Keratinocyte (primary cell): ENCODE data around the gene HDHD5. TPM values are rescaled to one million over a fixed set of nuclear protein-coding genes. Genes with fewer than 3 reads are reported as not detected.

Source experiments
- DNase-seq: peaks from one replicate; pipeline ENCODE4 v3.0.0-alpha.2; 2011; ENCODE audit warnings: low read depth, missing footprints, low spot score
- FAIRE-seq: peaks from 2 replicates; lab custom pipeline; 2011; peaks lifted over from hg19 to GRCh38; lab: Jason Lieb, UNC
- H2AFZ ChIP-seq: 2 replicates; pipeline ENCODE4 v1.6.0; 2012; ENCODE audit warnings: low read length, control low read depth, inconsistent platforms; ENCODE audit not compliant: control insufficient read depth
- H3K27ac ChIP-seq: 2 replicates; pipeline ENCODE4 v1.5.1; 2011; ENCODE audit warnings: low read length; ENCODE audit not compliant: control insufficient read depth, insufficient read depth
- H3K27me3 ChIP-seq: 3 replicates; pipeline ENCODE4 v1.6.0; 2011; ENCODE audit warnings: low read length; ENCODE audit not compliant: control insufficient read depth, insufficient read depth; ENCODE audit errors: extremely low read depth
- H3K36me3 ChIP-seq, 2 experiments: 2 replicates in 1 of 2; 3 replicates in 1 of 2; pipeline ENCODE4 v1.5.1; 2011; ENCODE audit warnings: low read length in 2 of 2, mild to moderate bottlenecking in 1 of 2; ENCODE audit not compliant: control insufficient read depth in 2 of 2, insufficient read depth in 2 of 2; ENCODE audit errors: extremely low read depth in 1 of 2
- H3K4me1 ChIP-seq: 3 replicates; pipeline ENCODE4 v1.5.1; 2011; ENCODE audit warnings: low read length; ENCODE audit not compliant: control insufficient read depth, insufficient read depth; ENCODE audit errors: extremely low read depth
- H3K4me2 ChIP-seq: 3 replicates; pipeline ENCODE4 v1.6.0; 2011; ENCODE audit warnings: low read depth, low read length; ENCODE audit not compliant: control insufficient read depth, insufficient read depth; ENCODE audit errors: extremely low read depth
- H3K4me3 ChIP-seq, 3 experiments: fragments of 200-600 bp in 1 of 3; sonication (generic) in 1 of 3; 2 replicates in 2 of 3; 3 replicates in 1 of 3; pipeline ENCODE4 v1.5.1; 2011 to 2016; ENCODE audit warnings: low read length in 3 of 3, mild to moderate bottlenecking in 3 of 3, control low read depth in 2 of 3, inconsistent platforms in 1 of 3, low read depth in 1 of 3, mixed read lengths in 1 of 3, mixed run types in 1 of 3, moderate library complexity in 1 of 3; ENCODE audit not compliant: control insufficient read depth in 2 of 3, insufficient read depth in 2 of 3; ENCODE audit errors: extremely low read depth in 1 of 3
- H3K79me2 ChIP-seq: 2 replicates; pipeline ENCODE4 v1.6.0; 2012; ENCODE audit warnings: low read length; ENCODE audit not compliant: control insufficient read depth, insufficient read depth
- H3K9ac ChIP-seq: 3 replicates; pipeline ENCODE4 v1.6.0; 2011; ENCODE audit warnings: low read length; ENCODE audit not compliant: control insufficient read depth, insufficient read depth; ENCODE audit errors: extremely low read depth
- H3K9me1 ChIP-seq: 3 replicates; pipeline ENCODE4 v1.6.0; 2011; ENCODE audit warnings: low read length; ENCODE audit not compliant: control insufficient read depth, insufficient read depth; ENCODE audit errors: extremely low read depth
- H3K9me3 ChIP-seq: 2 replicates; pipeline ENCODE4 v1.5.1; 2012; ENCODE audit warnings: low read depth, low read length; ENCODE audit not compliant: control insufficient read depth
- H4K20me1 ChIP-seq: 3 replicates; pipeline ENCODE4 v1.6.0; 2011; ENCODE audit warnings: low read length; ENCODE audit not compliant: control insufficient read depth, insufficient read depth; ENCODE audit errors: extremely low read depth
- CTCF ChIP-seq, 3 experiments: IDR thresholded peaks in 1 of 3; conservative IDR thresholded peaks in 1 of 3; optimal IDR thresholded peaks in 1 of 3; 2 replicates in 2 of 3; 3 replicates in 1 of 3; pipeline versions ENCODE3 to v1.5.1; 2011; ENCODE audit warnings: low read length in 3 of 3, mild to moderate bottlenecking in 3 of 3, moderate library complexity in 2 of 3, control low read depth in 1 of 3, inconsistent platforms in 1 of 3; ENCODE audit not compliant: insufficient read depth in 2 of 3; ENCODE audit errors: extremely low read depth in 1 of 3
- EZH2 ChIP-seq: IDR thresholded peaks from one replicate; pipeline ENCODE4 v1.6.1; 2012; ENCODE audit warnings: inconsistent platforms, mild to moderate bottlenecking, low read length, moderate library complexity
- dilution Hi-C: fragments of 300-500 bp; cut with MboI; formaldehyde crosslinking; loops from one replicate; pipeline ENCODE4 v1.7.0; 2020; ENCODE audit warnings: low sequenced_read_pairs; ENCODE audit not compliant: extremely low pct_ligation_motif_present
- polyA plus RNA-seq, 5 experiments: library from polyadenylated mRNA; depleted of rRNA in 3 of 5; stranded (reverse) in 3 of 5; stranded (forward) in 1 of 5; unstranded in 1 of 5; fragments of >200 nt; gene quantifications; 1 replicate in 1 of 5; 2 replicates in 3 of 5; 3 replicates in 1 of 5; pipeline versions ENCODE4 v1.2.1 to v1.2.3, GENCODE V29; 2011 to 2012; ENCODE audit warnings: missing spikeins in 2 of 5, low read depth in 1 of 5, low replicate concordance in 1 of 5

Gene HDHD5
- polyA plus RNA-seq, 1 donor (not counting 4 experiments of a cell fraction or from before 2014, with no cell fraction given): 22.6 TPM

DNA sequence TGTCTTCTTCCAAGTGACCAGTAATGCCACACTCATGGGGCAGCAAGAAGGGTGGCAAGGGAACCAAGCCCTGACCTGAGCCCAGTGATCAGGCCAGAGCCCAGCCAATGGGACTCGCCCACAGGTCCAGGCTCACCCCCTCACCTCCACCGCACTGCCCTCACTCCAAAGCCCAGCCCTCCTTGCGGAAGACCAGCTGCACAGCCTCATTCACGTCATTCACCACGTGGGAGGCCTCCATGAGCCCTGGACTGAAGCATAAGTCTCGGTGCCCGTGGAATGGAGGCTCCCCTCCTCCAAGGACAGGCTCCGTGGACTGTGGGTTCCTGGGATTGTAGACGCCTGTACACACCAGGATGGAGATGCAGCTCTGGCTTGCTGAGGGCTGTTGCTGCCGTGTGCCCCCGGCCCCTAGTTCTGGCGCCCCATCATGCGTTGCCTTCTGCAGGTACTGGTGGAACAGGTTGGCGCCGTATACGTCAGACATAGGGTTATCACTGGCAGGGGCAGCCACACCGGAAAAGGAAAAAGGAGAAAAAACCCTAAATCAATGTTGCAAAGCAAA is 21.1 kb downstream of the HDHD5 start:
- Histone ChIP-seq H4K20me1 (no peaks in the 10 kb centered on the region), H3K9ac (no peak overlapping the region), H3K27me3 (no peaks in the 10 kb centered on the region), H3K4me3 (no peak overlapping the region), H3K79me2 (no peaks in the 10 kb centered on the region), H3K9me1 (no peaks in the 10 kb centered on the region), H3K4me1 (no peaks in the 10 kb centered on the region), H3K4me2 (no peak overlapping the region), H3K36me3 (peaks cover 8 to 11% of the 10 kb centered on the region in 2 experiments), H3K9me3 (no peaks in the 10 kb centered on the region), H3K27ac (no peak overlapping the region), H2AFZ (no peak overlapping the region)
- FAIRE-seq (no peak), DNase-seq (no peak)
- dilution Hi-C loops: no loop called here
- TF ChIP-seq CTCF (optimal IDR thresholded peaks at IDR 0.05 in 1 of 3, IDR thresholded peaks at IDR 0.05 in 1 of 3, conservative IDR thresholded peaks at IDR 0.05 in 1 of 3; ENCODE audit: extremely low read depth in 1 of 3, insufficient read depth in 2 of 3, low read length in 3 of 3): no peak
- TF ChIP-seq EZH2: no peak

DNA sequence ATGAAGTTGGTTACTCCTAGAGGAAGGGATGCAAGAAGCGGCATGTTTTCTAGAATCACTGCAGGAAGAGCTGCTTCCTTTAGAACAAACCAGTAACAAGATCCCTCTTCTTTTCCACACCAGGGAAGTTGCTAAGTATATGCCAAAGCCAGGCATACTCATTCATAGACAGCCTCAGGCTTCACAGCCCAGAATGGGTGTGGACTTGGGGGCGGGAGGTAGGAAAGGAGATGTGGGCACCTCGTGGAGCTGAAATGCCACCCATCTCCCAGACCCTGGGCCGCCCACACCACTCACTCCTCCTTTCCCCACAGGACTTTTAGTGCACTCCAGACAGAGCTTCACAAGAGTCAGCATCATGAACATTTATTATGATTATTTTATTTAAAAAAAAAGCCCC is 21.9 kb downstream of the HDHD5 start:
- H2AFZ ChIP-seq: no peak overlapping the region
- H3K9me1 ChIP-seq: no peaks in the 10 kb centered on the region
- H3K9me3 ChIP-seq: no peaks in the 10 kb centered on the region
- peak; percentile 63 for FAIRE-seq
- dilution Hi-C loops: no loop called here
- H3K9ac ChIP-seq: no peak overlapping the region
- DNase-seq: no peak
- no peak overlapping the region for H3K27ac ChIP-seq
- H3K4me2 ChIP-seq: no peak overlapping the region
- no peaks in the 10 kb centered on the region for H4K20me1 ChIP-seq
- H3K4me1 ChIP-seq: no peaks in the 10 kb centered on the region
- H3K27me3 ChIP-seq: no peaks in the 10 kb centered on the region
- H3K36me3 ChIP-seq: peaks cover 8 to 11% of the 10 kb centered on the region in 2 experiments
- no peak overlapping the region for H3K4me3 ChIP-seq
- no peaks in the 10 kb centered on the region for H3K79me2 ChIP-seq
- TF ChIP-seq CTCF (optimal IDR thresholded peaks at IDR 0.05 in 1 of 3, IDR thresholded peaks at IDR 0.05 in 1 of 3, conservative IDR thresholded peaks at IDR 0.05 in 1 of 3; ENCODE audit: extremely low read depth in 1 of 3, insufficient read depth in 2 of 3, low read length in 3 of 3) (no peak), EZH2 (no peak)
